ENCODE data around the gene CRYBB3.

DNA sequence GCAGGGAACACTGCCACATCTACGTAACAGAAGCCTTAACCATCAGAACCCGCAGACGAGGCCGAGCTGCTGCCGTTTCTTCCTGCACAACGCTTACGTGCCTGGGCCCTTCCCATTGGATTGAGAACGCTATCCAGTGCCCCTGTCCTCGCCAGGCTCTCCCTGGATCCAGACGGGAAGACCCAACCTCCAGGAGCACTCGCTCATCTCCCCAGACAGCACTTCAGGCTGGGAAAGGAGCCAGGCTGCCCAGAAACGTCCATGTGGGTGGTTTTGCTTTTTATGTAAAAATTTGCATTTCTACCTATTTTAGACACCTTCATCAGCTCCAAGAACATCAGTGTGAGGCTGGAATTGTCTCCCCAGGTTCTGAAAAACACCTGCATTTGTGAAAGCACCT is 7.3 kb upstream of the CRYBB3 start:
- TF ChIP-seq, protein P1, sequence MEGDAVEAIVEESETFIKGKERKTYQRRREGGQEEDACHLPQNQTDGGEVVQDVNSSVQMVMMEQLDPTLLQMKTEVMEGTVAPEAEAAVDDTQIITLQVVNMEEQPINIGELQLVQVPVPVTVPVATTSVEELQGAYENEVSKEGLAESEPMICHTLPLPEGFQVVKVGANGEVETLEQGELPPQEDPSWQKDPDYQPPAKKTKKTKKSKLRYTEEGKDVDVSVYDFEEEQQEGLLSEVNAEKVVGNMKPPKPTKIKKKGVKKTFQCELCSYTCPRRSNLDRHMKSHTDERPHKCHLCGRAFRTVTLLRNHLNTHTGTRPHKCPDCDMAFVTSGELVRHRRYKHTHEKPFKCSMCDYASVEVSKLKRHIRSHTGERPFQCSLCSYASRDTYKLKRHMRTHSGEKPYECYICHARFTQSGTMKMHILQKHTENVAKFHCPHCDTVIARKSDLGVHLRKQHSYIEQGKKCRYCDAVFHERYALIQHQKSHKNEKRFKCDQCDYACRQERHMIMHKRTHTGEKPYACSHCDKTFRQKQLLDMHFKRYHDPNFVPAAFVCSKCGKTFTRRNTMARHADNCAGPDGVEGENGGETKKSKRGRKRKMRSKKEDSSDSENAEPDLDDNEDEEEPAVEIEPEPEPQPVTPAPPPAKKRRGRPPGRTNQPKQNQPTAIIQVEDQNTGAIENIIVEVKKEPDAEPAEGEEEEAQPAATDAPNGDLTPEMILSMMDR (conservative IDR thresholded peaks at IDR 0.05 in 1 of 2, IDR thresholded peaks at IDR 0.05 in 1 of 2; ENCODE audit: low read depth in 1 of 2, low read length in 2 of 2): no peak
- no peak for TF ChIP-seq EZH2 (IDR thresholded peaks at IDR 0.05; ENCODE audit: low read length, missing control alignments)
